B cell (primary cell): Measurements from ENCODE around the gene ADAP2. TPM values are rescaled to one million over a fixed set of nuclear protein-coding genes. Genes with fewer than 3 reads are reported as not detected.

Source experiments
- ATAC-seq: fragments of 200-7000 bp; cut with Tn5 transposase; one replicate; pipeline ENCODE4 v1.10.0; 2021; ENCODE audit warnings: low read depth, mild to moderate bottlenecking, moderate number of reproducible peaks, moderate library complexity
- CTCF ChIA-PET: fragments of 350-600 bp; sonication (Branson Sonifier 250); formaldehyde crosslinking; loops from one replicate; lab custom pipeline; 2021; ENCODE audit warnings: antibody characterized with exemption, inconsistent platforms; lab: Charles Lee
- POLR2A ChIA-PET: fragments of 350-600 bp; sonication (Branson Sonifier 250); formaldehyde crosslinking; loops from one replicate; lab custom pipeline; 2021; ENCODE audit warnings: antibody characterized with exemption; lab: Charles Lee
- DNase-seq: peaks from one replicate; pipeline ENCODE4 v3.0.0; 2013
- H2AFZ ChIP-seq: 2 replicates; pipeline ENCODE4 v1.6.1; 2012; ENCODE audit warnings: mild to moderate bottlenecking, low read depth, low read length; ENCODE audit not compliant: insufficient read depth, poor library complexity, severe bottlenecking
- H3K27ac ChIP-seq, 2 donors: 1 replicate in 1 of 2; 2 replicates in 1 of 2; pipeline ENCODE4 v1.5.1; 2012 to 2013; ENCODE audit warnings: low read length in 2 of 2, mild to moderate bottlenecking in 2 of 2, moderate library complexity in 1 of 2
- H3K27me3 ChIP-seq, 4 experiments: fragments of 200-600 bp in 1 of 4; sonication (generic) in 1 of 4; replicated peaks in 1 of 4; 1 replicate in 2 of 4; 2 replicates in 2 of 4; pipeline versions ENCODE4 v1.6.1 to v1.7.0; 2013 to 2016; ENCODE audit warnings: low read length in 3 of 4, mild to moderate bottlenecking in 2 of 4, mixed read lengths in 1 of 4, moderate library complexity in 1 of 4; ENCODE audit not compliant: insufficient read depth in 4 of 4, control insufficient read depth in 3 of 4; ENCODE audit errors: control extremely low read depth in 1 of 4
- H3K36me3 ChIP-seq, 2 experiments: replicated peaks in 1 of 2; 1 replicate in 1 of 2; 2 replicates in 1 of 2; pipeline versions ENCODE4 v1.6.1 to v1.7.1; 2013; ENCODE audit warnings: low read length in 1 of 2; ENCODE audit not compliant: insufficient read depth in 2 of 2, control insufficient read depth in 1 of 2; ENCODE audit errors: control extremely low read depth in 1 of 2, extremely low read depth in 1 of 2
- H3K4me1 ChIP-seq, 2 donors: fragments of 200-600 bp in 1 of 2; sonication (generic) in 1 of 2; 1 replicate in 1 of 2; 2 replicates in 1 of 2; pipeline versions ENCODE4 v1.5.1 to v1.6.1; 2013 to 2017; ENCODE audit warnings: low read length in 2 of 2; ENCODE audit not compliant: control insufficient read depth in 2 of 2, insufficient read depth in 2 of 2
- H3K4me2 ChIP-seq: replicated peaks from 2 replicates; pipeline ENCODE3; 2012; ENCODE audit warnings: mild to moderate bottlenecking, low read depth, low read length; ENCODE audit not compliant: poor library complexity, severe bottlenecking
- H3K4me3 ChIP-seq, 5 experiments: fragments of 200-600 bp in 1 of 5; sonication (generic) in 1 of 5; 1 replicate in 3 of 5; 2 replicates in 2 of 5; pipeline versions ENCODE4 v1.5.1 to v1.7.0; 2011 to 2016; ENCODE audit warnings: low read length in 4 of 5, mild to moderate bottlenecking in 4 of 5, low read depth in 2 of 5, control low read depth in 1 of 5, moderate library complexity in 1 of 5; ENCODE audit not compliant: insufficient read depth in 1 of 5; ENCODE audit errors: control extremely low read depth in 1 of 5, extremely low read depth in 1 of 5
- H3K79me2 ChIP-seq: fragments of 200-600 bp; sonication (generic); one replicate; pipeline ENCODE4 v1.6.0; 2016; ENCODE audit warnings: low read length; ENCODE audit not compliant: control insufficient read depth, insufficient read depth
- H3K9ac ChIP-seq: fragments of 200-600 bp; sonication (generic); 2 replicates; pipeline ENCODE4 v1.6.1; 2017; ENCODE audit warnings: mild to moderate bottlenecking, low read length, moderate library complexity
- H3K9me3 ChIP-seq, 3 donors: one replicate each; pipeline versions ENCODE4 v1.6.1 to v1.7.1; 2013; ENCODE audit warnings: low read length in 2 of 3; ENCODE audit not compliant: control insufficient read depth in 2 of 3, insufficient read depth in 1 of 3; ENCODE audit errors: control extremely low read depth in 1 of 3
- H4K20me1 ChIP-seq: 2 replicates; pipeline ENCODE4 v1.6.0; 2012; ENCODE audit warnings: mild to moderate bottlenecking, low read length; ENCODE audit not compliant: insufficient read depth, control insufficient read depth, poor library complexity, severe bottlenecking
- H3K27ac Mint-ChIP-seq: one replicate; pipeline ENCODE4 v1.8.0; 2021; ENCODE audit warnings: mixed read lengths
- H3K27me3 Mint-ChIP-seq: one replicate; pipeline ENCODE4 v1.8.0; 2021; ENCODE audit warnings: mixed read lengths
- H3K4me1 Mint-ChIP-seq: one replicate; pipeline ENCODE4 v1.8.0; 2021; ENCODE audit warnings: mixed read lengths
- H3K4me3 Mint-ChIP-seq: one replicate; pipeline ENCODE4 v1.8.0; 2021; ENCODE audit warnings: mixed read lengths
- H3K9me3 Mint-ChIP-seq: one replicate; pipeline ENCODE4 v1.8.0; 2022; ENCODE audit warnings: mixed read lengths; ENCODE audit not compliant: insufficient read depth
- CTCF ChIP-seq: fragments of 200-600 bp; IDR thresholded peaks from one replicate; pipeline ENCODE4 v1.8.0; 2022; ENCODE audit warnings: antibody characterized with exemption, mild to moderate bottlenecking
- EZH2 ChIP-seq: IDR thresholded peaks from 2 replicates; pipeline ENCODE4 v1.6.1; 2012; ENCODE audit warnings: borderline replicate concordance, low read depth, mild to moderate bottlenecking, moderate library complexity, low read length; ENCODE audit not compliant: insufficient read depth, poor library complexity, severe bottlenecking
- WGBS: methylation state at CpG from one replicate; pipeline ENCODE4 v1.1.5; 2013; ENCODE audit warnings: missing lambda C conversion rate; ENCODE audit not compliant: insufficient coverage; 5-methylcytosine and 5-hydroxymethylcytosine counted together
- intact Hi-C: fragments of 100-400 bp; cut with micrococcal nuclease; formaldehyde crosslinking; loops from one replicate; pipeline ENCODE4 v1.10.0; 2022
- polyA plus RNA-seq: library from polyadenylated mRNA; depleted of rRNA; stranded (reverse); fragments of >200 nt; gene quantifications from 2 replicates; pipeline ENCODE4 v1.2.3, GENCODE V29; 2012
- total RNA-seq, 2 donors: library from RNA; stranded (reverse); fragments of 120-200 nt in 1 of 2; gene quantifications; 1 replicate in 1 of 2; 2 replicates in 1 of 2; pipeline versions ENCODE4 v1.2.3 to v1.2.4, GENCODE V29; 2013 to 2022

The ADAP2 gene
- total and polyA plus RNA-seq, 2 donors (not counting 1 experiment from before 2014, with no cell fraction given): 8.5 to 14.6 TPM

- DNase-seq: no peak
- Histone ChIP-seq H3K36me3 (peaks cover 0 to 5% of the 10 kb centered on the region in 2 experiments), H3K4me3 (no peak overlapping the region), H2AFZ (no peak overlapping the region), H4K20me1 (no peaks in the 10 kb centered on the region), H3K79me2 (no peaks in the 10 kb centered on the region), H3K27me3 (no peaks in the 10 kb centered on the region), H3K27ac (peak overlapping the region in 1 of 2 donors; percentile 20), H3K4me2 (peak overlapping the region; percentile 7), H3K9ac (no peak overlapping the region), H3K4me1 (peaks cover 54 to 63% of the 10 kb centered on the region in 2 donors), H3K9me3 (no peaks in the 10 kb centered on the region)
- intact Hi-C loops: no loop called here
- ChIA-PET CTCF (no interaction called here), POLR2A (interaction anchor here (0.6 kb wide), 1 partner anchor 133 kb away, joined by 13 read pairs; no protein-coding TSS in a partner anchor)
- TF ChIP-seq CTCF (no peak), EZH2 (no peak)
- Mint-ChIP-seq H3K27me3 (no peaks in the 10 kb centered on the region), H3K4me3 (no peak overlapping the region), H3K27ac (no peak overlapping the region), H3K4me1 (peaks cover 44% of the 10 kb centered on the region), H3K9me3 (no peaks in the 10 kb centered on the region)
- 97% methylated on average over 4 of the region's 5 CpGs for WGBS
- ATAC-seq: no peak
These were observed 28.4 kb downstream of the ADAP2 start for GRCh38 chr17:30950189-30950588.

GRCh38 chr17:30950669-30951399 is 29.1 kb downstream of the ADAP2 start:
- H3K4me3 ChIP-seq: no peak overlapping the region
- intact Hi-C loops: no loop called here
- no peaks in the 10 kb centered on the region for H3K9me3 Mint-ChIP-seq
- no peaks in the 10 kb centered on the region for H3K79me2 ChIP-seq
- ChIA-PET CTCF (no interaction called here), POLR2A (no interaction called here)
- H3K9me3 ChIP-seq: no peaks in the 10 kb centered on the region
- peak overlapping the region; percentile 32 for H3K4me3 Mint-ChIP-seq
- H4K20me1 ChIP-seq: no peaks in the 10 kb centered on the region
- peak overlapping the region; percentile 50 for H3K27ac Mint-ChIP-seq
- TF ChIP-seq CTCF (no peak), EZH2 (no peak)
- H3K4me2 ChIP-seq: peak overlapping the region; percentile 7
- no peaks in the 10 kb centered on the region for H3K27me3 Mint-ChIP-seq
- peaks cover 54 to 64% of the 10 kb centered on the region in 2 donors for H3K4me1 ChIP-seq
- 88% methylated on average over 5 of the region's 9 CpGs for WGBS
- peaks cover 0 to 3% of the 10 kb centered on the region in 2 experiments for H3K36me3 ChIP-seq
- no peak overlapping the region for H3K9ac ChIP-seq
- ATAC-seq: no peak
- H2AFZ ChIP-seq: no peak overlapping the region
- no peaks in the 10 kb centered on the region for H3K27me3 ChIP-seq
- peaks cover 44% of the 10 kb centered on the region for H3K4me1 Mint-ChIP-seq
- H3K27ac ChIP-seq: peak overlapping the region in 1 of 2 donors; percentile 20
- no peak for DNase-seq
